WTC11 (cell line): ENCODE measurements around the gene SPATA19. TPM values are rescaled to one million over a fixed set of nuclear protein-coding genes. Genes with fewer than 3 reads are reported as not detected.

Experiments
- ATAC-seq: fragments of 200-7000 bp; cut with Tn5 transposase; 2 replicates; pipeline ENCODE4 v1.10.0; 2021; ENCODE audit warnings: mild to moderate bottlenecking, moderate library complexity
- CTCF ChIA-PET: fragments of 300-600 bp; sonication (Branson Sonifier 250); formaldehyde crosslinking; loops from one replicate; lab custom pipeline; 2021; ENCODE audit warnings: antibody characterized with exemption; lab: Charles Lee
- POLR2A ChIA-PET: fragments of 350-600 bp; sonication (Branson Sonifier 250); formaldehyde crosslinking; loops from one replicate; lab custom pipeline; 2021; ENCODE audit warnings: antibody characterized with exemption; lab: Charles Lee
- DNase-seq: peaks from one replicate; pipeline ENCODE4 v3.0.0; 2021; ENCODE audit warnings: low spot score
- H3K27ac Mint-ChIP-seq: 2 replicates; pipeline ENCODE4 v1.8.0; 2021; ENCODE audit warnings: mixed read lengths
- H3K27me3 Mint-ChIP-seq: 2 replicates; pipeline ENCODE4 v1.8.0; 2021; ENCODE audit warnings: low read depth, mild to moderate bottlenecking, moderate library complexity, mixed read lengths
- H3K36me3 Mint-ChIP-seq: 2 replicates; pipeline ENCODE4 v1.8.0; 2021; ENCODE audit warnings: mixed read lengths
- H3K4me1 Mint-ChIP-seq: 2 replicates; pipeline ENCODE4 v1.8.0; 2022; ENCODE audit warnings: mixed read lengths
- H3K4me3 Mint-ChIP-seq: 2 replicates; pipeline ENCODE4 v1.8.0; 2021; ENCODE audit warnings: mild to moderate bottlenecking, moderate library complexity, mixed read lengths
- H3K9me3 Mint-ChIP-seq: 2 replicates; pipeline ENCODE4 v1.8.0; 2021; ENCODE audit warnings: mixed read lengths
- ATF1 ChIP-seq: sonication (generic); formaldehyde crosslinking; IDR thresholded peaks from 2 replicates; pipeline ENCODE4 v1.8.1; 2023; ENCODE audit warnings: mild to moderate bottlenecking, moderate library complexity, missing genetic modification reagents
- ELF4 ChIP-seq: sonication (generic); formaldehyde crosslinking; IDR thresholded peaks from 2 replicates; pipeline ENCODE4 v1.8.1; 2022; ENCODE audit warnings: low read depth, mild to moderate bottlenecking, moderate library complexity, missing genetic modification reagents
- ESRRA ChIP-seq: sonication (generic); formaldehyde crosslinking; IDR thresholded peaks from 2 replicates; pipeline ENCODE4 v1.8.1; 2022; ENCODE audit warnings: mild to moderate bottlenecking, missing genetic modification reagents, borderline replicate concordance
- ETV6 ChIP-seq: sonication (generic); formaldehyde crosslinking; IDR thresholded peaks from 2 replicates; pipeline ENCODE4 v1.8.1; 2022; ENCODE audit warnings: mild to moderate bottlenecking, missing genetic modification reagents
- FOXJ3 ChIP-seq: sonication (generic); formaldehyde crosslinking; IDR thresholded peaks from 2 replicates; pipeline ENCODE4 v1.9.0; 2021; ENCODE audit warnings: missing genetic modification reagents, mild to moderate bottlenecking, borderline replicate concordance
- JAZF1 ChIP-seq: fragments of 250-450 bp; sonication (Bioruptor Pico); IDR thresholded peaks from 2 replicates; pipeline ENCODE4 v1.9.0; 2021; ENCODE audit warnings: moderate library complexity, mild to moderate bottlenecking, inconsistent platforms
- MYBL2 ChIP-seq: sonication (generic); formaldehyde crosslinking; IDR thresholded peaks from 2 replicates; pipeline ENCODE4 v1.8.1; 2023; ENCODE audit warnings: mild to moderate bottlenecking, moderate library complexity, missing genetic modification reagents
- NR2C2 ChIP-seq: sonication (generic); formaldehyde crosslinking; IDR thresholded peaks from 2 replicates; pipeline ENCODE4 v1.8.0; 2022; ENCODE audit warnings: mild to moderate bottlenecking, missing genetic modification reagents
- ZNF232 ChIP-seq: sonication (generic); formaldehyde crosslinking; IDR thresholded peaks from 2 replicates; pipeline ENCODE4 v1.8.0; 2022; ENCODE audit warnings: mild to moderate bottlenecking, missing genetic modification reagents
- ZNF263 ChIP-seq: sonication (generic); formaldehyde crosslinking; IDR thresholded peaks from 2 replicates; pipeline ENCODE4 v1.8.1; 2022; ENCODE audit warnings: low read depth, mild to moderate bottlenecking, moderate library complexity, missing genetic modification reagents
- ZNF317 ChIP-seq: sonication (generic); formaldehyde crosslinking; IDR thresholded peaks from 2 replicates; pipeline ENCODE4 v1.8.1; 2023; ENCODE audit warnings: low read depth, mild to moderate bottlenecking, moderate library complexity, missing genetic modification reagents, borderline replicate concordance
- ZNF396 ChIP-seq: fragments of 250-450 bp; sonication (Bioruptor Pico); IDR thresholded peaks from 2 replicates; pipeline ENCODE4 v1.8.0; 2021; ENCODE audit warnings: mild to moderate bottlenecking, moderate library complexity, borderline replicate concordance
- total RNA-seq: library from RNA; stranded (reverse); gene quantifications from 3 replicates; pipeline ENCODE4 v1.2.3, GENCODE V29; 2021
- TF ChIP-seq, protein P1 (sequence below): sonication (generic); formaldehyde crosslinking; conservative IDR thresholded peaks from 2 replicates; pipeline ENCODE4 v1.8.1; 2023; ENCODE audit warnings: mild to moderate bottlenecking, low read depth, missing genetic modification reagents, moderate library complexity
- TF ChIP-seq, protein P2 (sequence below): fragments of 250-450 bp; sonication (Bioruptor Pico); IDR thresholded peaks from 2 replicates; pipeline ENCODE4 v1.9.0; 2021; ENCODE audit warnings: mild to moderate bottlenecking, borderline replicate concordance
- TF ChIP-seq, protein P3 (sequence below): fragments of 250-450 bp; sonication (Bioruptor Pico); IDR thresholded peaks from 2 replicates; pipeline ENCODE4 v1.9.0; 2021; ENCODE audit warnings: mild to moderate bottlenecking
- TF ChIP-seq, protein P4 (sequence below): sonication (generic); formaldehyde crosslinking; IDR thresholded peaks from 2 replicates; pipeline ENCODE4 v1.8.0; 2022; ENCODE audit warnings: mild to moderate bottlenecking, missing genetic modification reagents
- TF ChIP-seq, protein P5 (sequence below): sonication (generic); formaldehyde crosslinking; IDR thresholded peaks from 2 replicates; pipeline ENCODE4 v1.8.0; 2022; ENCODE audit warnings: mild to moderate bottlenecking, missing genetic modification reagents

Gene SPATA19
- total RNA-seq, 1 experiment from 2014 or later: not detected

DNA sequence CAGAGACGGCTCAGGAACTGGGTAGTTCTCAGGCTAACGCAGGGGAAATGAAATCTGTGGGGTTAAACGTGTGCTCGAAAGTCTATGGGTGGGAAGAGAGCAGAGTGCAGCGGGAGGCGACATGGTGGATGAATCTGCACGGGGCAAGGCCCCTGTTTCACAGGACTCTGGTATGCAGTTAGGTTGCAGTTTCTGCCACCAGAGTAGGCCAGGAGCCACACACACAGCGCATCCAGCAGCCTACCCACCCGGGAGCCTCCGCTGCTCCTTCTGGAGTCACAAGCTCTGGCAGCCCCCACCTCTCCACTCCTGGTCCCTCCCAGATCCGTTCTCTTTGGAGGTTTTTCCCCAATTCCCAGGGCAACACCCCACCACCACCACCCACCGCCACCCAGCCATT, 27.0 kb downstream of the SPATA19 start:
- TF ChIP-seq, protein P1, sequence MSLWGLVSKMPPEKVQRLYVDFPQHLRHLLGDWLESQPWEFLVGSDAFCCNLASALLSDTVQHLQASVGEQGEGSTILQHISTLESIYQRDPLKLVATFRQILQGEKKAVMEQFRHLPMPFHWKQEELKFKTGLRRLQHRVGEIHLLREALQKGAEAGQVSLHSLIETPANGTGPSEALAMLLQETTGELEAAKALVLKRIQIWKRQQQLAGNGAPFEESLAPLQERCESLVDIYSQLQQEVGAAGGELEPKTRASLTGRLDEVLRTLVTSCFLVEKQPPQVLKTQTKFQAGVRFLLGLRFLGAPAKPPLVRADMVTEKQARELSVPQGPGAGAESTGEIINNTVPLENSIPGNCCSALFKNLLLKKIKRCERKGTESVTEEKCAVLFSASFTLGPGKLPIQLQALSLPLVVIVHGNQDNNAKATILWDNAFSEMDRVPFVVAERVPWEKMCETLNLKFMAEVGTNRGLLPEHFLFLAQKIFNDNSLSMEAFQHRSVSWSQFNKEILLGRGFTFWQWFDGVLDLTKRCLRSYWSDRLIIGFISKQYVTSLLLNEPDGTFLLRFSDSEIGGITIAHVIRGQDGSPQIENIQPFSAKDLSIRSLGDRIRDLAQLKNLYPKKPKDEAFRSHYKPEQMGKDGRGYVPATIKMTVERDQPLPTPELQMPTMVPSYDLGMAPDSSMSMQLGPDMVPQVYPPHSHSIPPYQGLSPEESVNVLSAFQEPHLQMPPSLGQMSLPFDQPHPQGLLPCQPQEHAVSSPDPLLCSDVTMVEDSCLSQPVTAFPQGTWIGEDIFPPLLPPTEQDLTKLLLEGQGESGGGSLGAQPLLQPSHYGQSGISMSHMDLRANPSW (CRISPR knock-in tag): no peak
- TF ChIP-seq JAZF1 (no peak), ESRRA (no peak), ATF1 (CRISPR knock-in tag) (no peak), ZNF317 (CRISPR knock-in tag) (no peak), FOXJ3 (CRISPR knock-in tag) (no peak), MYBL2 (CRISPR knock-in tag) (no peak), ETV6 (no peak)
- TF ChIP-seq, protein P2, sequence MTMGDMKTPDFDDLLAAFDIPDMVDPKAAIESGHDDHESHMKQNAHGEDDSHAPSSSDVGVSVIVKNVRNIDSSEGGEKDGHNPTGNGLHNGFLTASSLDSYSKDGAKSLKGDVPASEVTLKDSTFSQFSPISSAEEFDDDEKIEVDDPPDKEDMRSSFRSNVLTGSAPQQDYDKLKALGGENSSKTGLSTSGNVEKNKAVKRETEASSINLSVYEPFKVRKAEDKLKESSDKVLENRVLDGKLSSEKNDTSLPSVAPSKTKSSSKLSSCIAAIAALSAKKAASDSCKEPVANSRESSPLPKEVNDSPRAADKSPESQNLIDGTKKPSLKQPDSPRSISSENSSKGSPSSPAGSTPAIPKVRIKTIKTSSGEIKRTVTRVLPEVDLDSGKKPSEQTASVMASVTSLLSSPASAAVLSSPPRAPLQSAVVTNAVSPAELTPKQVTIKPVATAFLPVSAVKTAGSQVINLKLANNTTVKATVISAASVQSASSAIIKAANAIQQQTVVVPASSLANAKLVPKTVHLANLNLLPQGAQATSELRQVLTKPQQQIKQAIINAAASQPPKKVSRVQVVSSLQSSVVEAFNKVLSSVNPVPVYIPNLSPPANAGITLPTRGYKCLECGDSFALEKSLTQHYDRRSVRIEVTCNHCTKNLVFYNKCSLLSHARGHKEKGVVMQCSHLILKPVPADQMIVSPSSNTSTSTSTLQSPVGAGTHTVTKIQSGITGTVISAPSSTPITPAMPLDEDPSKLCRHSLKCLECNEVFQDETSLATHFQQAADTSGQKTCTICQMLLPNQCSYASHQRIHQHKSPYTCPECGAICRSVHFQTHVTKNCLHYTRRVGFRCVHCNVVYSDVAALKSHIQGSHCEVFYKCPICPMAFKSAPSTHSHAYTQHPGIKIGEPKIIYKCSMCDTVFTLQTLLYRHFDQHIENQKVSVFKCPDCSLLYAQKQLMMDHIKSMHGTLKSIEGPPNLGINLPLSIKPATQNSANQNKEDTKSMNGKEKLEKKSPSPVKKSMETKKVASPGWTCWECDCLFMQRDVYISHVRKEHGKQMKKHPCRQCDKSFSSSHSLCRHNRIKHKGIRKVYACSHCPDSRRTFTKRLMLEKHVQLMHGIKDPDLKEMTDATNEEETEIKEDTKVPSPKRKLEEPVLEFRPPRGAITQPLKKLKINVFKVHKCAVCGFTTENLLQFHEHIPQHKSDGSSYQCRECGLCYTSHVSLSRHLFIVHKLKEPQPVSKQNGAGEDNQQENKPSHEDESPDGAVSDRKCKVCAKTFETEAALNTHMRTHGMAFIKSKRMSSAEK (CRISPR knock-in tag): no peak
- TF ChIP-seq, protein P3, sequence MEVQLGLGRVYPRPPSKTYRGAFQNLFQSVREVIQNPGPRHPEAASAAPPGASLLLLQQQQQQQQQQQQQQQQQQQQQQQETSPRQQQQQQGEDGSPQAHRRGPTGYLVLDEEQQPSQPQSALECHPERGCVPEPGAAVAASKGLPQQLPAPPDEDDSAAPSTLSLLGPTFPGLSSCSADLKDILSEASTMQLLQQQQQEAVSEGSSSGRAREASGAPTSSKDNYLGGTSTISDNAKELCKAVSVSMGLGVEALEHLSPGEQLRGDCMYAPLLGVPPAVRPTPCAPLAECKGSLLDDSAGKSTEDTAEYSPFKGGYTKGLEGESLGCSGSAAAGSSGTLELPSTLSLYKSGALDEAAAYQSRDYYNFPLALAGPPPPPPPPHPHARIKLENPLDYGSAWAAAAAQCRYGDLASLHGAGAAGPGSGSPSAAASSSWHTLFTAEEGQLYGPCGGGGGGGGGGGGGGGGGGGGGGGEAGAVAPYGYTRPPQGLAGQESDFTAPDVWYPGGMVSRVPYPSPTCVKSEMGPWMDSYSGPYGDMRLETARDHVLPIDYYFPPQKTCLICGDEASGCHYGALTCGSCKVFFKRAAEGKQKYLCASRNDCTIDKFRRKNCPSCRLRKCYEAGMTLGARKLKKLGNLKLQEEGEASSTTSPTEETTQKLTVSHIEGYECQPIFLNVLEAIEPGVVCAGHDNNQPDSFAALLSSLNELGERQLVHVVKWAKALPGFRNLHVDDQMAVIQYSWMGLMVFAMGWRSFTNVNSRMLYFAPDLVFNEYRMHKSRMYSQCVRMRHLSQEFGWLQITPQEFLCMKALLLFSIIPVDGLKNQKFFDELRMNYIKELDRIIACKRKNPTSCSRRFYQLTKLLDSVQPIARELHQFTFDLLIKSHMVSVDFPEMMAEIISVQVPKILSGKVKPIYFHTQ (CRISPR knock-in tag): no peak
- TF ChIP-seq, protein P4, sequence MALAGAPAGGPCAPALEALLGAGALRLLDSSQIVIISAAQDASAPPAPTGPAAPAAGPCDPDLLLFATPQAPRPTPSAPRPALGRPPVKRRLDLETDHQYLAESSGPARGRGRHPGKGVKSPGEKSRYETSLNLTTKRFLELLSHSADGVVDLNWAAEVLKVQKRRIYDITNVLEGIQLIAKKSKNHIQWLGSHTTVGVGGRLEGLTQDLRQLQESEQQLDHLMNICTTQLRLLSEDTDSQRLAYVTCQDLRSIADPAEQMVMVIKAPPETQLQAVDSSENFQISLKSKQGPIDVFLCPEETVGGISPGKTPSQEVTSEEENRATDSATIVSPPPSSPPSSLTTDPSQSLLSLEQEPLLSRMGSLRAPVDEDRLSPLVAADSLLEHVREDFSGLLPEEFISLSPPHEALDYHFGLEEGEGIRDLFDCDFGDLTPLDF (CRISPR knock-in tag): no peak
- peaks cover 4% of the 10 kb centered on the region; the same call in 1 of the 2 replicates for H3K4me1 Mint-ChIP-seq
- DNase-seq: no peak
- no peak overlapping the region for H3K27ac Mint-ChIP-seq
- no peaks in the 10 kb centered on the region for H3K36me3 Mint-ChIP-seq
- H3K9me3 Mint-ChIP-seq: peaks cover 4% of the 10 kb centered on the region; the same call in 1 of the 2 replicates
- H3K27me3 Mint-ChIP-seq: no peaks in the 10 kb centered on the region; the same call in 1 of the 2 replicates
- ATAC-seq: no peak
- ChIA-PET POLR2A (no interaction called here), CTCF (interaction anchor here (0.9 kb wide), 1 partner anchor 242 kb away, joined by 3 read pairs; no protein-coding TSS in a partner anchor)
- H3K4me3 Mint-ChIP-seq: no peak overlapping the region

DNA sequence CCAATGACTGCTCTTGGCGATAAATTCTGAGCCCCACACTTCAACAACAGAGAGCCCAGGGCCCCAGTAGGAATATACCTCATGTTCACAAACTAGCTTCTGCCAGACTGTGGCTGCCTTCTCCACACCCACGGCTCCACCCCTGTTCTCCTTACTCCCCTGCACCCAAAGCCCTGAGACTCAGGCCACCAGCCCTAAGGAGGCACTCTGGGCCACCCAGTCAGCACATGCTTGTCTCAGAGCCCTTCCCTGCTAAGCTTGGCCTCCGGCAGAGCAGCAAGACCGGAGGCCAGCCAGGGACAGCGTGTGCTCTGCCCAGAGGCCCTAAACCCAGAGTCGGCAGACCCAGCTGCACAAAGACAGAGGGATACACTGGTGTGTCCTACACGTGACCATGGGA, 27.9 kb downstream of the SPATA19 start:
- Mint-ChIP-seq H3K27ac (no peak overlapping the region), H3K4me3 (no peak overlapping the region), H3K36me3 (no peaks in the 10 kb centered on the region), H3K9me3 (peaks cover 4% of the 10 kb centered on the region; the same call in 1 of the 2 replicates), H3K27me3 (no peaks in the 10 kb centered on the region; the same call in 1 of the 2 replicates), H3K4me1 (peaks cover 4% of the 10 kb centered on the region; the same call in 1 of the 2 replicates)
- ATAC-seq: no peak
- TF ChIP-seq FOXJ3 (CRISPR knock-in tag) (no peak), ZNF396 (CRISPR knock-in tag) (no peak), NR2C2 (CRISPR knock-in tag) (no peak), ZNF263 (no peak), ZNF232 (CRISPR knock-in tag) (no peak), ELF4 (CRISPR knock-in tag) (no peak)
- TF ChIP-seq, protein P5, sequence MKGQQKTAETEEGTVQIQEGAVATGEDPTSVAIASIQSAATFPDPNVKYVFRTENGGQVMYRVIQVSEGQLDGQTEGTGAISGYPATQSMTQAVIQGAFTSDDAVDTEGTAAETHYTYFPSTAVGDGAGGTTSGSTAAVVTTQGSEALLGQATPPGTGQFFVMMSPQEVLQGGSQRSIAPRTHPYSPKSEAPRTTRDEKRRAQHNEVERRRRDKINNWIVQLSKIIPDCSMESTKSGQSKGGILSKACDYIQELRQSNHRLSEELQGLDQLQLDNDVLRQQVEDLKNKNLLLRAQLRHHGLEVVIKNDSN (CRISPR knock-in tag): no peak
- TF ChIP-seq, protein P3 (CRISPR knock-in tag): no peak
- ChIA-PET CTCF (interaction anchor here (0.9 kb wide), 1 partner anchor 241 kb away, joined by 3 read pairs; no protein-coding TSS in a partner anchor), POLR2A (no interaction called here)
- DNase-seq: no peak
